Activated T-cell treated with anti-CD3 and anti-CD28 coated beads for 4 hours (primary cell): ENCODE results near the gene PRKCZ.
"Not testable (repeated sequence)": the region's sequence is repeated elsewhere in the genome, so short reads cannot be mapped to it uniquely, and the experiment has no call there.

ENCODE experiments used
- DNase-seq: peaks from one replicate; pipeline ENCODE4 v3.0.0-alpha.2; 2020

The PRKCZ gene

DNA sequence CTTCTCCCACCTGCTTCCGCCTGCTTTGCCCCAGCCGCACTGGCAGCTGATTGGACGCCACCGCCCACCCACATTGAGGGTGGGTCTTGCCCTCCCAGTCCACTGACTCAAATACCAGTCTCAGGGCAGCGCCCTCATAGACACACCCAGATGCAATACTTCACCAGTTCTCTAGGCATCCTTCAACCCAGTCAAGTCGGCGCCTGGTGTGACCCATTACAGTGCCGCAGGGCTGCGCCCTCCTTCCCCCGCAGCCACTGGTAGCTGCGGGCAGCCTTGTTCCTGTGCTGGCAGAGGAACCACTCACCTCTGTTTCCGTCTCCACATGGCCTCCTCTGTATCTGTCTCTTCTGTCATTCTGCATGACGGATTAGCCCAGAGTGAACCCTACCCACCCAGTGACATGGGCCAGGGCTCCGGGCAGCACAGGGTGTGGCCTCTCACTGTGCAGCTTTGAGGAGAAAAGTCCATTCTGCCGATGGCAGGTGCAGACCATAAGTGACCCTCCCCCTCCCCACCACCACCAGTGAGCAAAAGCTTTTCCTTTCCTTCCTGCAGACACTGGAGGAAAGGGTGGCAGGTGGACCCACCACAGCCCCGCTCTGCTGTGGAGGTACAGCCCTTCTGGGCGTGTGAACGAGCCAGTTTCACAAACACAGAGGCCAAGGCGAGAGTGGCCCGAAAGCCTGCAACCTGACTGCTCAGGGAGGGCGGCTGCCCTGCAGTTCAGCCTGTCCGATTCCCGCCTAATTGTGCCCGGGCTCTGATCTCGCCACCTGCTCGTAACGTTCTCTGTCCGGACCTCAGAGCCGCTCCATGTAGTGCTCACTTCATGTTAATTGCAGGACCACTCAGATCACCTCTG, 87.3 kb downstream of the PRKCZ start:
- DNase-seq: no peak

DNA sequence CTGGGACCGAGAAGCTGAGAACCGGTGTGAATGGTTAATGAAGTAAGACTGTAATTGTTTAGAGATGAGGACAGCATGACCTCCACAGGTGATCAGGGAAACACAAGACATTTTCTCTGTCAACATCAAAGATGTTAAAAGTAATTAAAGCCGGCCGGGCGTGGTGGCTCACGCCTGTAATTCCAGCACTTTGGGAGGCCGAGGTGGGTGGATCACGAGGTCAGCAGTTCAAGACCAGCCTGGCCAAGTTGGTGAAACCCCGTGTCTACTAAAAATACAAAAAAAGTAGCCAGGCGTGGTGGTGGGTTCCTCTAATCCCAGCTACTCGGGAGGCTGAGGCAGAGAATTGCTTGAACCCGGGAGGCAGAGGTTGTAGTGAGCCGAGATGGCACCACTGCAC, 88.9 kb downstream of the PRKCZ start:
- DNase-seq: not testable (repeated sequence)

DNA sequence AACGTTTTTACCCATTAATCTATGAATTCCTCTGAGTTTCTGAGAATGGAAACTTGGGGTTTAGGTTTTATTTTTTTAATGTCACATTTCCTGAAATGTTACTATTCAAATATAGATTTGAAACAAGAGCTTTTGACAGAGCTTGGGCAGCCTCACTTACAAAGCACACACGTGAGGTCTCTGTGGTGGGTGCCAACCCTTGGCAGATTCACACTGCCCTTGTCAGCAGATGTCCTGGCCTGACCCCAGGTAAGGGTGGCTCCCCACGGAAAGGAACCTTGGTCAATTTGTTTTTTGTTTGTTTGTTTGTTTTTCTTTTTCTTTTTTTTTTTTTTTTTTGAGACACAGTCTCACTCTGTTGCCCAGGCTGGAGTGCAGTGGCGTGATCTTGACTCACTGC, 90.8 kb downstream of the PRKCZ start:
- DNase-seq: no peak

DNA sequence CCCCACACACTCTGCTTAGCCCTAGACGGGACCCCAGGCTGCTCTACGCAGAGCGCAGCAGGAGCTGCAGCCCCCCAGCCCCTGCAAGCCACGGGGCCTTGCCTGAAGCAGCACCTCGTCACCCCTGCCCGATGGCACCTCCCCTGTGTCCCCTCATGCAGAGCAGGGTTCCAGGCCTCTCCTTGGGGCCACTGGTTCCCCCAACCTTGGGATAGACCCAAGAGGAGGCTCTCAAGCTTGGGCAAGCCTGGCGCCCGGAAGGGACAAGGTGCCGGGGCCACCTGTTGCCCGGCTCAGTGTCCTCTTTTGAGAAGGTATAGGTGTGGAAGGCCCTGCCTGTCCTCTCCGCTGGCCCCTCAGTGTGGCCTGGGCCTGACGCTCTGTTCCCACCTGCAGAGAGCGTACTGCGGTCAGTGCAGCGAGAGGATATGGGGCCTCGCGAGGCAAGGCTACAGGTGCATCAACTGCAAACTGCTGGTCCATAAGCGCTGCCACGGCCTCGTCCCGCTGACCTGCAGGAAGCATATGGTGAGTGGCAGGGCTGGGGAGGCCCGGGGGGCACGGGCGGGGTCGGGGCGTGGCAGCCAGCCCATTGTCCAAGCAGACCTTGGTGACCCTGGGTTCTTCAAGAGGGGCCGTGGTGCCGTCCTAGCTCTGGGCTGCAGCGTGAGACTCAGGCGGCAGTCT, 93.7 kb downstream of the PRKCZ start:
- DNase-seq: no peak

DNA sequence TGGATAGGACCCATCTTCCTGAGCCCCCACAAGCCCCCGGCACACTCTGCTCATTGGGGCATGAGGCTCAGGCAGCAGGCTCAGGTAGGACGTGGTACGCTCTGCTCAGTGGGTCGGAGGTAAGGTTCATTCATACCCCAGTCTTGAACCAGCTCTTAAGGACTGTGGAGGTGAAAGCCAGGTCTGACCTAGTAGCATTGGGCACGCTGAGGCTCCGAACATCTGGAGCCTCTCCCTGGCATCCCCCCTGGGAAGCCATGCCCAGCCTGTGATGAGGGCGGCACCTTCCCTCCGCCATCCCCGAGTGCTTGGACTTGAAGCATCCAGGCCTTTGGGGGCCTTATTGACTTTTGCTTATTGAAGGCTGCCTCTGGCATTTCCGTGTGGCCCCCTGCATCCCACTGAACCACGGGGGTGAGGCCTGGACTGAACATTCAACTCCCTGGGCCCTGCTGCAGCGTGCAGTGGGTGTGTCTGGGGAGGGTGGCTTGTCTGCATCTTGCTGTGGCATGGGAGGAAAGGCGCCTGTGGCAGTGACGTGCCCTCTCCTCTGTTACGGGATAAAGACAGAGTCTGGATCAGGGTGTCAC, 94.4 kb downstream of the PRKCZ start:
- DNase-seq: no peak

DNA sequence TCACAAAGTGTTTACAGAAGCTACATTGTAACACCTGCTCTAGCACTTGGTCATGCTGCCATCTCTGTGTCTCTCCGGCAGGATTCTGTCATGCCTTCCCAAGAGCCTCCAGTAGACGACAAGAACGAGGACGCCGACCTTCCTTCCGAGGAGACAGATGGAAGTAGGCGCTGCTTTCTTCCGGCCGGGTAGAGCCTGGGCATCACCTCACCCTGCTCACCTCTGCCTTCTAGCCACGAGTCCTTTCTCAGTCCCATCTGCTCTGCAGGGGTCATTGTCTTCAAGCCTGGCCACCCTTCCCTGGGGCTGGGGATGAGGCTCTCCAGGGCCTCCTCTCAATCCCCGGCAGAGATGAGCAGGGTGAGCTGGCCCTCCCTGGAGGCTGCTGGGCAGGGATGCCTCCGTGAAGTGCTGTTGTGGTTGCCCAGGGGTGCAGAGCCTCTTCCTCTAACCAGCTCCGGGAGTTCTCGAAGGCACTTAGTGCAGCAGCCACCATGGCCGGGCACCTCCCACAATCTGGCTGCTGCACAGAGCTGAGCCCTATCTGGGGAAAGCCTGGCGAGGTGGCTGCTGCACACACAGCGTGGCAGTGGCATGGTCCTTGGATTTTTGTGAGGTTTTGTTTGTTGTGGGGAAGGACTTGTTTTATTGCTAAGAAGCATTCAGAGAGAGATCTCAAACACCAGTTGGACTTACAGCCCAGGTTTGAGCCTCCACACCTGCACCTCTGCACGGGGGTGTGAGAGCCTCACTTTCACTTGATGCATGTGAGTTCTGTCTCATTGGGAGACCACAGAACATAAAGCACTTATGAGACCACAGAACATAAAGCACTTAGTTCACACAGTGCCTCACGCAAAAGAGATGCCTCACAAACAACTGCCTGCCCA, 96.0 kb downstream of the PRKCZ start:
- no peak for DNase-seq

DNA sequence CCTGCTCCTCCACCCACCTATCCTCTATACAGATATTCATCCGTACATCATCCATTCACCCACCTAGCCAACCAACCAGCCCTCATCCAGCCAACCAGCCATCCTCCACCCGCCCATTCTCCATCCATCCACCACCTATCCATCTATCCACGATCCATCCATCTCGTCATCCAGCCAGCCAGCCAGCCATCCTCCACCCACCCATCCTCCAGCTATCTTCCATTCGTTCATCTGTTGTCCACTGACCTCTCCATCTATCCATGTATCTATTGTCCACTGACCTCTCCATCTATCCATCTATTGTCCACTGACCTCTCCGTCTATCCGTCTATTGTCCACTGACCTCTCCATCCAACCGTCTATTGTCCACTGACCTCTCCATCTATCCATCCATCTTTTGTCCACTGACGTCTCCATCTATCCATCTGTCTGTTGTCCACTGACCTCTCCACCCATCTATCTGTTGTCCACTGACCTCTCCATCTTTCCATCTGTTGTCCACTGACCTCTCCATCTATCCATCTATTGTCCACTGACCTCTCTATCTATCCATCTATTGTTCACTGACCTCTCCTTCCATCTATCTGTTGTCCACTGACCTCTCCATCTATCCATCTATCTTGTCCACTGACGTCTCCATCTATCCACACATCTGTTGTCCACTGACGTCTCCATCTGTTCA, 96.8 kb downstream of the PRKCZ start:
- DNase-seq: no peak

DNA sequence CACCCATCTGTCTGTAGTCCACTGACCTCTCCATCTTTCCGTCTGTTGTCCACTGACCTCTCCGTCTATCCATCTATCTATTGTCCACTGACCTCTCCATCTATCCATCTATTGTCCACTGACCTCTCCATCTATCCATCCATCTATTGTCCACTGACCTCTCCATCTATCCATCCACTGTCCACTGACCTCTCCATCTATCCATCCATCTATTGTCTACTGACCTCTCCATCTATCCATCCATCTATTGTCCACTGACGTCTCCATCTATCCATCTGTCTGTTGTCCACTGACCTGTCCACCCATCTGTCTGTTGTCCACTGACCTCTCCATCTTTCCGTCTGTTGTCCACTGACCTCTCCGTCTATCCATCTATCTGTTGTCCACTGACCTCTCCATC, 97.7 kb downstream of the PRKCZ start:
- not testable (repeated sequence) for DNase-seq

DNA sequence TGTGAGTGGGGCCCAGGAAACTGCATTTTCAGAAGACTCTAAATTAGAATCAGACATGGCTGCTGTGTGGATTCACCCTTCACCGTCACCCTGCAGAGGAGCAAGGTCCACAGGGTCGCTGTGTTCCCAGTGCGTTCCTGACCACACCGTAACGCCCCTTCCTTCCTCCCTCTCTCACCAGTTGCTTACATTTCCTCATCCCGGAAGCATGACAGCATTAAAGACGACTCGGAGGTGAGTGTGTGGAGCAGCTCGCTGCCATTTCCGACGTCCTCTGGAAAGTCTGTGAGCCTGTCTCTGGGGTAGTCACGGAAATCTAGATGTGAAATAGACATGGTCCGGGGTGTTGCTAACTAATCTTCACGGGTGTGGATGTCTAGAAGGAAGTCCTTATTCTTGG, 98.5 kb downstream of the PRKCZ start:
- DNase-seq: no peak

DNA sequence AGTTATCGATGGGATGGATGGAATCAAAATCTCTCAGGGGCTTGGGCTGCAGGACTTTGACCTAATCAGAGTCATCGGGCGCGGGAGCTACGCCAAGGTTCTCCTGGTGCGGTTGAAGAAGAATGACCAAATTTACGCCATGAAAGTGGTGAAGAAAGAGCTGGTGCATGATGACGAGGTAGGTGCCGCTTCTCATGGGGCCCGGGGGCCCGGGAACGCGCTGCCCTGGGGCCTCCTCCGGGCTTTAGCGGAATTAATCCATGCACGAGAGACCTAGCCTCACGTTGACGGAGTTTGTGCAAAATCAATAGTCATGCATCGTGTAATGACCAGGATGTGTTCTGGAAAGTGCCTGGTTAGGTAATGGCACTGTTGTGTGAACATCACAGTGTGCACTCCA, 100.6 kb downstream of the PRKCZ start:
- DNase-seq: no peak

DNA sequence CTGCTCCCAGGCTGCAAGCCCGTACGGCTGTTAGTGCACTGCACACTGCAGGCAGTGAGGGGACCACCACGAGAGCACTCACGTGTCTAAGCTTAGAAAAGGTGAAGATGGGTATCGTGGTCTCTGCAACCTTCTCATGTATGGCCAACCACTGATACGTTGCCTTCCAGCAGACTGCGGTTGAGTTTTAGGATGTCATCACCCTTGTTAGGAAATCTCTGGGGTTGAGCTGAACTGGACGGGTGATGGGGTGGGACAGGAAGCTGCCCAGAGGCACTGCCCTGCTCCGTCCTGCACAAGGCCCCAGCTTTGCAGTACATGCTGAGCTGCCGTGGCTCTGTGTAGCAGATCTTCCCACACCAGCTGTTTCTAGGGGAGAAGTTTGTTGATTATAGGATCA, 101.0 kb downstream of the PRKCZ start:
- no peak for DNase-seq

DNA sequence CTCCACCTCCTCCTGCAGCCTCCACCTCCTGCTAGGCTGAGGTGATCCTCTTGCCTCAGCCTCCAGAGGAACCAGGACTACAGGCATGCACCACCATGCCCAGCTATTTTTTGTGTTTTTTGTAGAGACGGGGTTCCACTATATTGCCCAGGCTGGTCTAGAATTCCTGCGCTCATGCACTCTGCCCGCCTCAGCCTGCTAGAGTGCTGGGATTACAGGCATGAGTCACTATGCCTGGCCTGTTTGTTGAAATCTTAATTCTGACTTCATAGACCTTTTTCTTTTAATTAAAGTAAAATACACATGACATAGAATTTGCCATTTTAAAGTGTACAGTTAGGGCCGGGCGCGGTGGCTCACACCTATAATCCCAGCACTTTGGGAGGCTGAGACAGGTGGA, 101.7 kb downstream of the PRKCZ start:
- DNase-seq: no peak

DNA sequence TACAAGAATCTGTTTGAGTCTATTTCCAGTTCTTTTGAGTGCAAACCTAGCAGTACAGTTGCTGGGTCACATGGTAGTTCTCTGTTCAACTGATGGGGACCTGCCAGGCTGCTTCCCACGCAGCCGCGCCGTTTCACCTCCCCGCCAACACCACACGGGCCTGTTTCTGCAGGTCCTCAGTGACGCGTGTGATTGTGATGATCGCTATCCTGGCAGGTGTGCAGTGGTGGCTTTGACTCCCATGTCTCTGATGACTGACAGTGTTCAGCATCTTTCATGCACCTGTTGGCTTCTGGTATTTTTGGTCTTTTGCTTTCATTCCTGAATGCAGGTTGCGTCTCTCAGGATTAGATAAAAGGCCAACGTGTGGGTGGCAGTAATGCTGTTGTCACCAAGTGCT, 102.7 kb downstream of the PRKCZ start:
- no peak for DNase-seq

DNA sequence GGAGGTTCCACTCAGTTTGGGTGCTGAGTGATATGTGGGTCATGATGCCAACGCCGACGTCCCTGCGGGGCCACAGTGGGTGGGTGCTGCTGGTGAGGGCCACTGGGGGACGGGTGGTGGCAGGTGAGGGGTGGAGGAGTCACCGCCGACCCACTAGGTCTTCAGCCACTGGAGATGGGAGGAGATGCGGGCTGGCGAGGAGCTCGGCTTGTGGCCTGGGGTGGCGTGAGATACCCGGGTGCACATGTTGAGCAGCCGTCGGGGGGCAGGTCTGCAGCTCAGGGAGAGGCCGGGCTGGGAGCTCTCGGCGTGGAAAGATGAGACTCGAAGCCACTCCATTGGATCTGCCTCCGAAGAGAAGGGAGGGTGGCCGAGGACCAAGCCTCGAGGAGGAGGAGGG, 103.8 kb downstream of the PRKCZ start:
- no peak for DNase-seq

DNA sequence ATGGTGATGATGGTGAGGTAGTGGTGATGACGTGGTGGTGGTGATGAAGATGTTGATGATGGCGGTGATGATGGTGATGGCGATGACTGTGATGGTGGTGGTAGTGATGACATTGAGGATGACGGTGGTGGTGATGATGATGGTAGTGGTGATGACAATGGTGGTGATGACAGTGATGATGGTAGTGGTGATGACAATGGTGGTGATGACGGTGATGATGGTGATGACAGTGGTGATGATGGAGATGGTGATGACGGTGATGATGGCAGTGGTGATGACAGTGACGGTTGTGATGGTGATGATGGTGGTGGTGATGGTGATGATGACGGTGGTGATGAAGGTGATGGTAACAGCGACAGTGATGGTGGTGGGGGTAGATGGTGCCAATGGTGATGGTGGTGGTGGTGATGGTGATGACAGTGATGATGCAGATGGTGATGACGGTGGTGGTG, 105.0 kb downstream of the PRKCZ start:
- DNase-seq: no peak

DNA sequence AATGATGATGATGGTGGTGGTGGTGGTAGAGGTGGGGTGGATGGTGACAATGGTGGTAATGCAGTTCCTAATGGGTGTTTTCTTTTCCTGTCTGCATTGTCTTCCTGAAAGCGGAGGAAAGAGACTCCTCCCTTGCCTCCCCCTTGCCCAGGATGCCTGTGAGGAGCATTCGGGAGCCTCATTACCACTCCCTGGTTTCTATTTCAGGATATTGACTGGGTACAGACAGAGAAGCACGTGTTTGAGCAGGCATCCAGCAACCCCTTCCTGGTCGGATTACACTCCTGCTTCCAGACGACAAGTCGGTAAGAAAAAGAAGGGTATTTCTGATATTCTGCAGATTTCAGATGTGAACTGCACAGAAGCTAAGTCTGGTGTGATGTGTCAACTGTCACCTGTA, 105.6 kb downstream of the PRKCZ start:
- no peak for DNase-seq

DNA sequence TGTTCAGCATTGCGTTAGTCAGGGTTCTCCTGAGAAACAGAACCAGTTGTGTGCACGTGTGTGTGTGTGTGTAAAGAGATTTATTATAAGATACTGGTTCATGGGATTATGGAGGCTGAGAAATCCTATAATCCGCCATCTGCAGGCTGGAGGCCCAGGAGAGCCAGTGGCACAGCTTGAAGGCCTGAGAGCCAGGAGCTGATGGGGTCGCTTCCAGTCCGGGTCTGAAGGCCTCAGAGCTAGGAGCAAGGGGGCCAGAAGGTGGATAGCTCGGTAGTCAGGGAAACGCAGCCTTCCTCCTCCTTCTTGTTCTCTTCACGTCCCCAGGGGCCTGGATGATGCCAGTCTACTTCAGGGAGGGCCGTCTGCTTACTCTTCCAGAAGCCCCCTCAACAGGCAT, 106.7 kb downstream of the PRKCZ start:
- DNase-seq: no peak

DNA sequence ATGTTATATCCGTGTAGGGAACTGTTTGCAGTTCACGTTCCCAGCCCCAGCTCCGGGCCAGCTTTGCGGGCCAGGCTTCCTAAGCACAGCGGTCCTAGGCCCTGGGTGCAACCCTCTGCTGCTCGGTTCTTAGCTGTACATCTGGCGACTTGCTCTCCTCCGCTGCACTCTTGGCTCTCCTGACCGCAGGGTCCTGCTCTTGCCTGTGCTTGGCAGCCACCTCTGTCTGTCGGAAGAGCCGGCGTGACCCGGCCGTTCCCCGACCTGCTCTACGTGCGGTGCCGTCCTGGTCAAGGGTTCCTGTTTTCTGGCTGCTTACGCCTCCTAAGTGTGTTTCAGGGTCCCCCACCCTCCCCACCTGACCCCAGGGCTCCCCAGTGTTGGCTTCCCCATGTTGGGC, 107.6 kb downstream of the PRKCZ start:
- DNase-seq: no peak

DNA sequence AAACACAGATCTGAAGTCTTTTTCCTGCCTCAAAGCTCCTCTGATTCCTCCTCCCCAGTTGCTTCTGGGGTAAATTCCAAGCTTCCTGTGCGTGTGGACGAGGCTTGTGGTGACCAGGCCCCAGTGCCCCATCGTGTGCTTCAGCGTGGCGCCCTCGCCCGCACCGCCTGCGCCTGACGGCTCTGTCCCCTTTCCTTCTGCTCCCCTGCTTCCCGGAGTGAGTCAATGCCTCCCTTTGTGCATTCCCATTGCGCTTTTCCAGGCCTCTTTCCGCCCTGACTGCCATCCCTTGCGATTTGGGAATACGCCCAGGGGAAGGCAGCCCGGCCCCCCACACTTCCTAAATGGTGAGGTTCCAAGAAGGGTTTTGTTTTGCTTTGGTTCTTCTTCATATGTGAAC, 108.1 kb downstream of the PRKCZ start:
- no peak for DNase-seq

DNA sequence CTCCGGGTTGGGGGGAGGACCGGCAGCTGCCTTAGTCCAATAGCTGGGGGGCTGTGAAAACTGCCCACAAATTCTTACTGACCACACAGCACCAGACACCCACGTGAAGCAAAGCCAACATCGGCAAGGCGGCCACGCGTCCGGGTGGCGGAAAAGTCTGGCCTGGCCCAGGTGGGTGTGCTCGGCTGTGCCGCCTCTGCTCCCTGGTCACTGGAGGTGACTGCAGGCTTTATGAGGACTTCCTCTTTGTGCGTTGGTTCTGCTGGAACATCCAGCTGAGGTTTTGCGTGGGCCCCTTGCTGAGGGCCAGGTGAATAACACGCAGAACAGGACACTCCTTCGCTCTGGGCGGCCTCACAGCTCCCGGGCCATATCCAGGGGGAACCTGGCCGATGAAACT, 108.9 kb downstream of the PRKCZ start:
- DNase-seq: no peak

DNA sequence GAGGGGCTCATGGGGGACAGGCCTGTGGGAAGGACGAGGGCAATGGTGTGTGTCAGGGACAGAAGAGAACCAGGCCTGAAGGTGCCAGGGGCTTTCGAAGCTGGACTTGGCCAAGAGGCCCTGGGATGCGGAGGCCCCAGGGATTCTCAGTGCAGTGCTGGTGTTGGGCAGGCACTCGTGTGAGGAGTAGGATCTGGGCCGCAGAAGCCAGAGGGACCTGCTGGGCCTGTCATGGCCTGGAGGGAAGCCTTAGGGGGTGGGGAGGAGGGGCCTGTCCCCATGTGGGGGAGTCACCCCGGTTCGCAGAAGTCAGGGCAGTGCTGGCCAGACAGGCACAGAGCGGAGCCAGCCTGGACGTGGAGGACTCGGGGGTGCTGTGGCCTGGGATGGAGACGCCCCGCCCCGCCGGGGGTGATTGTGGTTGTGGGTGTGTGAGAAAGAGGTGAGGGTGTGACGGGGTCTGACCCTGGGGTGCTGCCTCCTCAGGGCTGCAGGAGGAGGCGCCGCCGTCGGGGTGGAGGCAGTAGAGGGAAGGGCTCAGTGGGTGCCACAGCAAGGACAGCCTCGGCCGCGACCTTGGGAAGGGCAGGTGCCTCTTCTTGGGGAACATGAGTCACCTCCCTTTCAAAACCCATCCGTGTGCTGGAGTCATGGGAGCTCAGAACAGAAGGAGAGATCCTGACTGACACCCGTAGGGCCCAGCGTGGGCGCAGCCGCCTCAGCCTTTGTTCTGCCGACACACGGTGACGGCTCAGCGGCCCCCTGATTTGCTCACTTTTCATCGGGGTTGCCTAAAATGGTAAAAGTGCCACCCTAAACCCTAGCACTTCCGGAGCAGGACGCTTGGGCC, 110.5 kb downstream of the PRKCZ start:
- DNase-seq: no peak

DNA sequence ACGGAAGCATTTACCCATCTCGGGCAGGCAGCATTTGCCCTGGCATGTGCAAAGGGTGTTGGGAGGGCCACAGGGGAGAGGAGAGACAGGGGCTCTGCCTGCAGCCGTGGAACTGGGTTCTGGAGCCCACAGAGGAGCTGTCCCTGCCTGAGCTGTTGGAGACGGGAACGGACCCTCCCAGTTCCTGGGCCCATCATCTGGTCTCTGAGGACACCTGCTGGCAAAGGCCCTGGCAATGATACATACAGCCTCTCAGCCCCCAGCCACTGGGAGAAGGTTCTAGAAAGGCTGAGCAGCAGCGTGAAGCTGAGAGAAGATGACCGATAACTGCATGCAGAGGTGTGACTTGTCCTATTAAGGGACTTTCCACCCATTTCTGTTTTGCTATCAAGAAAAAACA, 113.0 kb downstream of the PRKCZ start:
- DNase-seq: no peak
